ENCODE measurements around the gene CLCN7.
A peak's percentile ranks its signal among the peaks of the same experiment; 100 is the strongest.

CLCN7 gene

DNA sequence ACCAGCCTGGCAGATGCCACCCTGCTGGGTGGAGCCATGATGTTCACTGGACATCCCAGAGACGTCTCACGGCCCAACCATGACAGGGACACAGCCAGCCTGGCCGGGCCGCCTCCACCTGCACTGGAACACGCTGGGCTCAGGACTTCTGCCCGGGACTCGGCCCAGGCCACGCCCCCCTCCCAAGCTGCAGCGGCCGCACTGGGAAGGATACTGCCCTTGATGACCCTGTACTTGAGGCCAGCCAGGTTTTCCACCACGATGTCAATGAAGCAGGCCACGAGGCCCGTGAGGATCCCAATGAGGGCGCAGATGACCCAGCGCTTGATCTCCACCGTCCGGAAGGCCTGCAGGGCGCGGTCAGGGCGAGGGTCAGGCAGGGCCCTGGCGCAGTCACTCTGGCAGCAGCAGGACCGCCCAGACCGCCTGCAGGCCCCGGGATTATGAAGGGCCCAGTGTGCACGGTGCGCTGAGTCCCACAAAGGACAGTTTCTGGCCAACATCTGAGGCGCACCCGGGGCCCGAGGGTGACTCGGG lies 14.2 kb downstream of the CLCN7 start:
- no peak for DNase-seq

DNA sequence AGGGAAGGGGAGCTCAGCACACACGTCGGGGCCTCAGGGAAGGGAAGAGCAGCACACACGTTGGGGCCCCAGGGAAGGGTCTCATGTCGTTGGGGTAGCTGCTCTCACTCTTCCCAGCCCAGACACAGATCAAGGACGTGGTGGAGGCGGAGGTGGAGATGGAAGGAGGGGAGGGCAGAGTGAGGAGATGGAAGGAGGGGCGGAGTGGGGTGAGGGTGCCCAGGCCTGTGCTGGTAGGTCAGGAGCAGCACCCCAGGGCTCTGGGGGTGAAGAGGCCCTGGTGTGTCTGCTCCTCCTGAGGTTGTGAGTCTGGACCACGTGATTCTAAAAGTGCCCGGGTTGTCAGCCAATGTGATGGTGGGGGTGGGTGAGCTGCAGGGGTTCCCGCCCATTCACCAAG lies 14.9 kb downstream of the CLCN7 start:
- no peak for DNase-seq

DNA sequence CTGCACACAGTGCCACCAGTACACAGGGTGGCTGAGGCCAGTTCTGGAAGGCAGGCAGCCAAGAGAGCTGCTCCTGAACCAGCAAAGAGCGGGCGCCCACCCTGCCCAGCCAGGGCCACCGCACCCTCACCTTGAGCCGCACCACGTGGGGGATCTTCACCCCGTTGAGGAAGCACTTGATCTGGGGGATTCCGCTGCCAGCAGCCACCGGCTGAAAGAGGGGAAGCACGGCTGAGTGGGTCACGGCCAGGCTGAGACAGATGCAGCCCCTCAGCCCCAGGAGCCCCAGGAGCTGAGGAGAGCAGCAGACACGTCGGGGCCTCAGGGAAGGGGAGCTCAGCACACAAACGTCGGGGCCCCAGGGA lies 15.9 kb downstream of the CLCN7 start:
- peak in 1 of 2 donors; percentile 27 for DNase-seq

DNA sequence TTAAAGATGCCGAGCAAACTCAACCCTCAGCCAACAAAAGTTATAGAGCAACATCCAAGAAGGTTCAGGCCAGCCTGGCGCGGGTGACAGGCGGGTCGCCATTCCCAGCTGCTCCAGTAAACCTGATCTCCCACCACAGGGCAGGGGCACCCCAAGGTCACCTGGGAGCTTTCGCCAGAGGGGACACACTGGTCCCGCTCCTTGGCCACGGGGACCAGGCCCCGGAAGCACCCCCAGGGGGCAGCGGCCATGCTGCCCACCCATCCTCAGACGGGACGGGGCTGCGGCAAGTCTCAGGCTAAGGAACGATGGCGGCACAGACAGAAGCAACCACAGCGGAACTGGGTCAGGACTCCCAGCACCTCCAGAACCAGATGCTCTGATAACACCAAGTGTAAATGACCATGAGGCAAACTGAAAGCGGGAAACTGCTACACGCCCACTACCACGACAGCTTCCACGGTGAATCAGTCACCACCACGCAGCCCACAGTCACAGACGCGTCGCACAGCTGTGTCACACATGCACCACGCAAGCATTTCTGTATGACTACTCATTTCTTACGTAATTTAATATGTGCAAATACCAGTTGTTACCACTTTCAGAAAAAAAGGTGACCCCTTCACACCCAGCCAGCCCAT lies 16.4 kb downstream of the CLCN7 start:
- peak; percentile 58 to 85 for DNase-seq

DNA sequence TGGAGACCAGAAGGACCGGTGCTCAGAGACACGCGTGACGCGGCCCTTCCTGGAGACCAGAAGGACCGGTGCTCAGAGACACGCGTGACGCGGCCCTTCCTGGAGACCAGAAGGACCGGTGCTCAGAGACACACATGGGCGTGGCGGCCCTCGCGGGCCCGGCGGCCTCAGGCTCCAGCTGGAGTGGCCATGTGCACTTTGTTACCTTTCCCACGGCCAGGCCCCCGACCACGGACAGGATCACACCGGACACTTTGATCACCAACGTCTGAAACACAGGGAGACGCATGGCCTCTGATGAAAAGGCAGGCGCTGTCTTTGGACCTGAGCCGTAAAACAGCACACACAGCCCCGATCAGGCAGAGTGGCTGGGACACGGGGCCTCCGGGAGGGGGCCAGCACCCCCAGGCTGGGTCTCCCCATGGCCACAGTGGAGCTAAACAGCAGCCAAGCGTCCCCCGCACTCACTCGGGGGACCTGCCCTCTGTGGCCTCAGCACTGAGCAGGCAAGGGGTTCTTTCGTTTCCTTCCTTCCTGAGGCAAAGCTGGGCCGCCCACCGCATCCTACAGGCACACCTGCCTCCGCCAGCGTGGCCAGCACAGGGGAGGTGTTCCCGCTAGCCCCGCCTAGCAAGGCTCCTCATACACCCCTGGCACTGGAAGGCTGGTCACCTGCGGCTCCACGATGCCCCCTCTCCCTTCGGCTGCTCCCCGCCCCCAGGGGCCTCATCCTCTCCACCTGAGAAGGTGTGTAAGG lies 17.2 kb downstream of the CLCN7 start:
- no peak for DNase-seq

DNA sequence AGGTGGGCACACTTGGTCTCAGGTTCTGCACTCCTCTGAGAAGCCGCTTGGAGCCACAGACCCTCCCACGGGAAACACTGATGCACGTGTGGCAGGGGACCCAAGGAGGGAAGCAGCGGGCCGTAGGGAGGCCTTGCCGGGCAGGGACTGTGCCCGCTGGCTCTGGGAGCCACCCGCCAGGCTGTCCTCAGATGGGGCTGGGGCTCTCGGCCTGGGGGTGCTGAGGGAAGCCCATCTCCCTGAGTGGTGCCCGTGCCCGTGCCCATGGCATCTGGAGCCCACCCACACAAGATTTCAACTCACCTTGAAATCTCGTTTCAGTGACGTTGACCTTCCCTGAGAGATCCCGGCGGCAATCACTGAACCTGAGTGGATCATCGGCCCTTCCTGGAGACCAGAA lies 17.9 kb downstream of the CLCN7 start:
- DNase-seq: no peak

DNA sequence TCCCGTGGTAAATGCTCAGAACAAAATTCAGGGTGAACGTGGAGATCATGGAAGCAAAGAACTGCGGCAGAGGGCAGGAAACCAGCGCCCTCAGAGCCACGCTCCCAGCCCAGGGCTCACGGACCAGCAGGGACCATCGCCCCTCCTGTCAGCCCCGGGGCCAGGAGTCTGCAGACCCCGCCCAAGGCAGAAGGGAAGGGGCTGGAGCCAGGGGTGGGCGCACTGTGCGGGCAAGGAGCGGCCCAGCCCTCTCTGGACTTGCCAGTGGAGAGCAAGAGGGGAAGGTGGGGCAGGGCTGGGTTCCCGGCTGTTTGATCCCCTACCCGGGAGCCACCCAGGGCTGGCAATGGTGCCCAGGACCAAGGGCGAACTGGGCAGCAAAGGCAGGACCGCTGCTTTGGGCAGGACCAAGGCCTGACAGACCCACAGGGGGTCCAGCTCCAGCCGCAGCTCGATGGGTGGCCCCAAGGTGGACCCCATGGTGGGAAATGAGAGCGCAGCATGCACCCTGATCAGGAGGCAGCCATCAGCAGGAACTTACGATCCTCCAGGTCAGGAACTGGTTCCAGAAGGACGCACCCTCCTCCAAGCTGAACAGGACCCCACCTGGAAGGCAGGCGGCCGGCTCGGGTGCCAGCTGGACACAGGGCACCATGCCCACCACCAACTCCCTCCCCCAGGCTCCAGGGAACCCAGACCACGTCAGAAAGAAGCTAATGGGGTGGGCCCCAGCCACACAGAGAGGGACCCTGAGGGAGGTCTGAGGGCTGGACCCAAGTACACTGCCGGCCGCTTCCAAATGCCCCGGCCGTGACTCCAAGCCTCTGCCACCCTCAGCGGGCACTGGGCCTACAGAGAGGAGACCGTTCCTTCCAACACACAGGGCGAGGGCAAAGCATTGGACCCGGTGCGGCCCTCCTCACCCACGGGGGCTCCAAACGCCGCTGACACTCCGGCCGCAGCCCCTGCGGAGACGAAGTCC lies 19.3 kb downstream of the CLCN7 start:
- no peak for DNase-seq

DNA sequence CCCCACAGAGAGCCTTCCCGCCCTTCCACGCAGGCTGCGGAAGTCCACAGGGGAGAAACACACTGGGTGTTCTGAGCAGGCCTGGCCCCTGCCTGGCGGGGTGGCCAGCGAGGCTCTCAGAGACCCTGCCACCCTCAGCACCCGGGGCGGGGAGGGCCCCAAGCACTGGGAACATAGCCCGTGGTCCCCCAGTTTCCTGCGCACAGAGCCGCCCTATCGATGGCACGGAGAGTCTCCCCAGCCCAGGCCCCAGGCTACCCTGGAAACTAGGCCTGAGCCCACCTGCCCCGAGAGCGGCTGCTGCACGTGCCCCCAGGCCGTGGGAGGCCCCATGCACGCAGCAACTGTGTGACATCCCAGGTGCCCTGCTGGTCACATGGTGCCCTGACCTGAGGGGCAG lies 20.3 kb downstream of the CLCN7 start:
- no peak for DNase-seq

DNA sequence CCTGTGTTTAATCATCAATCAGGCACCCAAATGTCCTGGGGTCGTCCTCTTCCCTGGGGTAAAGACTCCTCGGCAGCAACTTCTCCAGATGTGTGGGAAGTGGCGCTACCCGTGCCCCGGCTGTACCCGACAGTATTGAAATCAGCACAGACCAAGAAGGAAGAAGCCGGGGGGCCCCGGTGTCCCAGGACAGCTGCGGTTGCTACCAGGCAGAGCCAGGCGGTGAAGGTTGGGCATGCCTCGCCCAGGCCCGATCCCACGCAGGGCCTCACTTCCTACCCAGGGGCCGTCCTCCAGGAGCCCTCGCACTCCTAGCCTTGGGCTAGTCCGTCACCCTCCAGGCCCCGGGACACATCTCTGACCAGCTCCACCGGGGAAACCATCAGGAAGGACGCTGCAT lies 21.5 kb downstream of the CLCN7 start:
- no peak for DNase-seq

DNA sequence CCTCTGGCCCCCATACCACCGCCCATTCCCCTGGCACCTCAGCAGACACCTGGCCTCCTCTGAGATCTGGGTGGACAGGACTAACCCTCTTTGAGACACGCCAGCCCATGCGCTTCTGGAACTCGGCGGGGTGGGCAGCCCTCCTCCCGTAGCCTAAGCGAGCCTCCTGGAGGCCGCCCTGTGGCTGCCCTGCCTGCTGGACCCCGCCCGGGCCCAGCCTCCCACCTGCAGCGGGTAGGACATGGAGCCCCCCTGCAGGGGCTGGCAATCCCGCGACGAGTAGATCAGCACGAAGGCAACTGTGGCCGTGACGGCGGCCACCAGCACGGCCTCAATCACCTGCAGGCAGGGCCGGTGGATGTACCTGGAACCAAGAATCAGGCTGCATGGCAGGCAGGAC lies 22.3 kb downstream of the CLCN7 start:
- DNase-seq: no peak

DNA sequence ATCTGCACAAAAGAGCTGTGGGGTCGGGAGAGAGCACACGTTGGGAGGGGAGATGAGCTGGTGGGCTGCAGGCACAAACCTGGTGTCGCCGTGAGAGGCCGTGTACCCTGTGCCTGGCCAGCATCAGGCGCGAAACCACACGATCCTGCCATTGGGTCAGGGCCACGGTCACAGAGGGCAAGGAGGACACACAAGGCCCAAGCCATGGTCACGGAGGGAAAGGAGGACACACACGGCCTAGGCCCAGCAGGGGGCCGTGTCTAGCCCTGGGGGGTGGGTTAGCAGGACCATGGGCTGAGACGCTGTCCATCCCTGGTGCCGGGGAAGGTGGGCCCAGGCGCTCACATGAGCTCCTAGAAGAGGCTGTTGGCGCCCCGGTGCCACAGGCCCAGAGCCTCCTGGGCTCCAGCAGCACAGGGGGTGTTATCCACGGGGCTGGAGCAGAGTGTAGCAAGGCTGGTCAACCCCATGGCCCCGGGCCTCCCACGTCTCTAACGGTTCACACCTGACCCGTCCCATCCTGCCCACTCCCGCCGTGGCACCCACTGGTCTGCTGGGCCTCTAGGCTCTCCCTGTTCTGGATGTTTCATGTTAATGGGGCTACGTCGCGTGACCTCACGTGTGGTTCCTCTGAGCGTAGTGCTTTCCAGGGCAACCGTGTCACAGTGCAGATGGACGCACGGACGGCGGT lies 23.0 kb downstream of the CLCN7 start:
- no peak for DNase-seq

DNA sequence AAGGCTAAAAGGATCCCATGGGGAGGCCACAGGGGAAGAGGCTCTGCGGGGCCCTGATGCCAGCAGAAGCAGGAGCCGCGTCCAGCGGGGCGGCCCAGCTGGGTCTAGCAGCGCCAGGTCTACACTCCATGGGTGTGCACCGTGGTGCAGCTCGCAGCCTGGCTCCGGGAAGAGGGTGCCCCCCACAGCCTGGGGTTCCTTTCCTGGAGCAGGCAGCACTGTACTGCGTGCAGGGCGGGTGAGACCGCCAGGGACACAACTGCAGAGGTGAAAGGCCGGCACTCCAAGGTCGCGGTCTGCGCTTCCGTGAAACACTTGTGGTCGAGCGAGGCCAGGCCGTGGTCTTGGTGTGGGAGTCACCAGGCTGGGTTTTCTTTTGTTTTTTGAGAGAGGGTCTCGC lies 24.0 kb downstream of the CLCN7 start:
- no peak for DNase-seq

DNA sequence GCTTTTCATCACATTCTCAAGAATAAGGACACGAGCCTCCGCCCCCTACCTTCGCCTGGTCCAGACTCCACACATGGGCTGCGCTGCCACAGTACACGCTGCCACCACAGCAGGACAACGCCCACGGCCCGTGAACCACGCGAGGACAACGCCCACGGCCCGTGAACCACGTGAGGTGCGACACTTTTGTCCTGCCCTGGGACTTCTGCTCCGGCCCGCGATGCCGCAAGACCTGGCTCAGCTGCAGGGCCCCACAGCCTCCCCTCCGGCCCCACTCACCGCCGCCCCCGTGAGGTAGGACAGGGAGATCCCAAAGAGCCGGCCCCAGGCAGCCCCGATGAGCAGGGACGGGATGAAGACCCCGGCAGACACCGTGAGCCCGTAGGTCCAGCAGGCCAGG lies 24.6 kb downstream of the CLCN7 start:
- DNase-seq: no peak

DNA sequence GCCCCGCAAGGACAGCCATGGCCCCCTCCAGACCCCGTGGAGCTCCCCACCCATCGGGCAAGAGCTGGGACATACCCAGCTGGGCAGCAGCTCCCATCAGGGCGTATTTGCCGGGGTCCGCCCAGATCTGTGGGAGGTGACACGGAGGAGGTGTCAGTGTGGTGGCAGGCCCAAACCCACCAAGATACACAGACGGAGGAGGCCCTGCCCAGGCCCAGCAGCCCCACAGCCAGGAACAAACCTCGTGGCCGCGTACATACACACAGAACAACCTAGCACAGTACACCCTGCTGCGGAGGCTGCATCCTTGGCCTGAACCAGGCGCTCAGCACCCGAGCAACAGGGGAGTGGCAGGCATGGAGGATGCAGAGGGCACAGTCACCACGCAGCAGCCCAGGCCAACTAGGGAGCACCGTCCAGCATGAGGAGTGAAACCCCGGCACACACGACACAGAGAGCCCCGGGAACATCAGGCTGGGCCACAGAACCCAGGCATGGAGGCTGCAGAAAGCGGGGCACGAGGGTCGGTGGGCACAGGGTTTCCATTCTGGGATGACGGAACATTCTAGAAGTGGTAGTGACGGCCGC lies 25.5 kb downstream of the CLCN7 start:
- DNase-seq: no peak

DNA sequence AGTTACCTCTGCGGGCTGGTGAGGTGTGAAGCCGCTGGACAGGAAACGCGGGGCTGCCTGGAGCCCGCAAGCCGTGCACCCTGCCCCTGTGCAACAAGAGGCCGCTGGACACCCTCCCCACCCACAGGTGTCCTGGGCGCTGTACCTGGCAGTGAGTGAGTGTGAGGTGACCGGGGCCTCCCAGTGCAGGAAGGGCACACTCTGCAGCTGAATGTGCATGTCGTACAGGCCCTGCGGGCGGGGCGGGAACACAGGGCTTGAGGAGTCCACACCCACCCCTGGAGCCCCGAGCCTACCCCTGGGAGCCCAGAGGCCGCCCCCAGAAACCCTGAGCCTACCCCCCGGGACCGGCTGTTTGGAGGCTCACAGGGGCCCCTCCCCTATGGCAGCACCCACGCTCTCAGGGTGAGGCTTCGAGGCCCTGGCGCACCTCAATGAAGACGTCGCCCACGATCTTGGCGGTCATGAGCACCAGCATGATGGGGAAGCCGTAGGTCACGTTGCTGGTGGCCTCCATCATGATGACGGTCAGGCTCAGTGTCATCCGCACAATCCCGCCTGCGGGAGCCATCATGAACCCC lies 26.2 kb downstream of the CLCN7 start:
- no peak for DNase-seq

DNA sequence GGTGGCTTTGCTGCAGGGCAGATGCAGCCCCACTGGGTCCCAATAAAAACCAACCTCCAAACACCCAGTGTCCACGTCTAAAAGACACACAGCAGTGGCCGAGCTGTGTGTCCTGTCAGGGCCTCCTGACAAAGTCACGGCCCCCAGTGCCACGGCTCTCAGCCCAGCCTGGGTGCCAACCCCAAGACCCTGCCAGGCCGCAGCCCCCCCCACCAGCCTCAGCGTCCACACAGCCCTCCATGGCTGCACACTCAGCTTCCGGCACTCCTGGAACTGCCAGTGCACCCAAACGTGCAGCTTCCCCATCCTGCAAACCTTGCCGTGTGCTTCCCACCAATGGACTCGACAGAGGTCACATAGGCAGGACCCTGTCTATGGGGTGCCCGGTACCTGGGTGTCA lies 26.9 kb downstream of the CLCN7 start:
- no peak for DNase-seq

DNA sequence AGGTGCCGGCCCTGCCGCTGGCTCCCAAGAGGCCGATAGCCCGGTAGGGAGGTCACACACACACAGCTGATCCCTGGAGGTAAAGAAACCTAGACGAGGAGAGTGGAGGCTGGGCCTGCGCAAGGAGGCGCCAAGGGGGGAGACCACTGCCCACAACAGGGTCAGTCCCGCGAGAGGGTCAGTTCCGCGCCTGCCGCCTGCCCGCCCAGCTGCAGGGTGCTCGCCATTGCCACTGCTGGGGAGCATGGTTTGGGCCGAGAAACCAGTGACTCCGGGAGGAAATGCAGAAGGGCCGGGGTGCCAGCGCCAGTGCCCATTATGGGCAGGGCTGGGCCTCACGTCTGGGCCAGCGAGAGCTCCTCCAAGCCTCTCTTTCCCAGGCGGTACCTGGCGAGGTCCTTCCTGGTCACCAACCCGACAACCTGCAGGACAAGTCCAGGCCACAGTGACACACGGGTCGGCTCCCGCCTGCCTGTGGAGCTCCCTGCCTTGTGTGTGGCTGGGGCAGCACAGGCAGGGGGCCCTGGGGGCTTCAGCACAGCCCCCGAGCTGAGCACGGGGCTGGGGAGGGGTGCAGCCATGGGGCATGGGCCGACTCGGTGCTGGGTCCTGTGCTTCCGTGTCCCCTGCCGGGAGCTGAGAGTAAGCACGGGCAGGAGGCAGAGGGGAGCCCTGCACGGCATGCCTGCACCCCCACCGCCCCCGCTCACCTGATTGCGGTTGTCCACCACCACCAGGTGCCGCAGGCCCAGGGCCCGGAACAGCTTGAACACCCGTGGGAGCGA lies 28.3 kb downstream of the CLCN7 start:
- no peak for DNase-seq

DNA sequence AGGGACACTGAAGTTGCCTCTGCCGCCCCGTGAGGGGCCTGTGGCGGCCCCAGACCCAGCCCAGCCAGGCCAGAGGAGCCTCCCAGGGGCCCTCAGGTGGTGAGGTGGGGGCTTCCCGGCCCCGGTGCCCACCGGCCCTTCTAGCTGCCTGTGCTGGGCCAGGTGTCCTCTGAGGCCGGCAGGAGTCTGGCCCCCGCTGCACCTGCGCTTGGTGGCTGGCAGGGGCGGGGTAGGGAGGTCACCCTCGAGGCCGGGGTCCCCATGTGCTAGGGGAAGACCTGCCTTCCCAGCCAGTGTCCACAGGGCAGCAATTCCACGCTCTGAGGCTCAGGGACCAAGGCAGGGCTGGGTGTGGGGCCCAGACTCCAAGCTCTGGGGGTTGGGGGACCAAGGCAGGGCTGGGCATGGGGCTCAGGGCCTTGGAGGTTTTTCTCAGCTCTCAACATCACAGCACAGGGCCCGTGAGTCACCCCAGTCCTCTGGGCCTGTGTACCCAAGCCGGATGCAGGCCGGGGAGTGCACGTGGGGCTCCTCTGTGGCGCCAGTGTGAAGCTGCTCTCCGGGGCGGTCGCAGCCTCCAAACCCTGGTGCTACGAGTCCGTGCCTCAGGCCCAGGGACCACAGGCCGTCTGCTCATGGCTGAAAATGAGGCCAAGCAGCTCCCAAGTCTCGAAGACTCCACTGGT lies 29.2 kb downstream of the CLCN7 start:
- no peak for DNase-seq

DNA sequence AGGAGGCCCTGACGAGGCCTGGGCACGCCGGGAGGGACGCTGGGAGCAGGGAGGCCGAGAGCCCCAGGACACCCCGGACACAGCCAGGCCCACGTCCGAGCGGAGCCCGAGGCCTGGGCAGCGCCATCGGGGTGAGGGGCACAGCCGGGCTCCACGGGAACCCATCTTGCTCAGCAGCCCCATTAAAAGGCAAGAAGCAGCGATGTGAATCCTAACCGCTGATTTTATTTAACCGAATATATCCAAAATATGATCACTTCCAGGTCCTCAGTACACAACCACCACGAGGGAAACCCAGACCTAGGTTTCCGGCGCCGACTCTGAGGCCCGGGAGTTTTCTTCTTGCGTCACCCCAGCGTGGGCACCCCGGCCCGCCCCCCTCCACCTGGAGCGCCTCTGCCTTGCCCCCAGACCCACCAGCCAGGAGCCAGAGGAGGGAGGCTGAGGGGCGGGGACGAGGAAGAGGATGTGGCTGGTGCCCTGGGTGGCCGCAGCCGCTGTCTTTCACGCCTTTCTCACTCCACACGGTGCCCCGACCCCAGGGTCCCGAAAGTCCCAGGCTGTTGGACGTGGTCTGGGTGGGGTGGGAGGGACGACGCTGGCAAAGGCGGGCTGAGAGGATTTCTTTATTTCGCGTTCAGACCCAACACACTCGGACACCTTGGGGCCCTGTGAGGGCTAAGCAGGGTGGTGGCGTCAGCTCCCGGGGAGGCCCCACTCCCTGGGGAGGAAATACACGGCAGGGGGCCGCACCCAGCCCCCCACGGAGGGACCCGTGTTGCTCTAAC lies 29.9 kb downstream of the CLCN7 start:
- DNase-seq: no peak

Data from inflammatory macrophage treated with lipopolysaccharide for 1 hour (primary cell).